GM21723 (cell line): ENCODE measurements around the gene TRAF1.

Source experiments
- ATAC-seq: cut with Tn5 transposase; IDR thresholded peaks from one replicate; pipeline ENCODE4 v1.9.1; 2021; ENCODE audit warnings: mild to moderate bottlenecking, moderate library complexity; ENCODE audit not compliant: unreplicated experiment

TRAF1 gene

GRCh38 chr9:120890320-120891244, 36.0 kb downstream of the TRAF1 start:
- ATAC-seq: no peak

GRCh38 chr9:120889606-120890271, 36.9 kb downstream of the TRAF1 start:
- no peak for ATAC-seq

DNA sequence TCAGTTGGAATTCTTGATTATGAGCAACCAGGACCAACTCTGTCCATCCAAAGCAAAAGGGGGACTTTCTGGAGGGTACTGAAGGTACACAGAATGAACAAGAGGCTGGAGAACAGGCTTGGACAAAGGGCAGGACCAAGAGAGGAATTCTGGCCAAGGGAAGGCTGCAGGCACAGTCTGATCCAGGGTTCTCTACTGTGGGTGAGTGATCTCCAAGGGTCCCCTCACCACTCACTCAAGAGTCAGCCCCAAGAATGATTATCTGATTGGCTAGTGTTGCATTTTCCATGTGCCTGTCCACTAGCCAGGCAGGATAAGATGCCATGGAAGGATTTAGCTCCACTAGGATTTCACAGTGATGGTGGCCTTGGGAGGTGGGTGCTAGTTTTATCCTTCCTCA, 38.0 kb downstream of the TRAF1 start:
- no peak for ATAC-seq

DNA sequence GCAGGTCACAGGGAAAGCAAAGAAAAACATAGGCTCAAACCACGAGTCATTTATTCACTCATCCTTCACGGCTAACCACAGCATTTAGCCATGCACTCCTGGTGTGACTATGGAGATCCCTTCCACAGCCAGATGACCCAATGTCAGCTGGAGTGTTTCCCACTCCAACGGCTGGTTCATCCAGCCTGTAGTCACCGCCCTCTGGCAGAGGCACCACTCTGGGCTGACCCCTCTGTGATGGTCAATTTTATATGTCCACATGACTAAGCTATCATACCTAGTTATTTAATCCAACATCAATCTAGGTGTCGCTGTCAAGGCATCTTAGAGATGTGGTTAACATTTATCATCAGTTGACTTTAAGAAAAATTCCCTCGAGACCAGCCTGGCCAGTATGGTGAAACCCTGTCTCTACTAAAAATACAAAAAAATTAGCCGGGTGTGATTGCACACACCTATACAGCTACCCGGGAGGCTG, 40.1 kb downstream of the TRAF1 start:
- no peak for ATAC-seq

DNA sequence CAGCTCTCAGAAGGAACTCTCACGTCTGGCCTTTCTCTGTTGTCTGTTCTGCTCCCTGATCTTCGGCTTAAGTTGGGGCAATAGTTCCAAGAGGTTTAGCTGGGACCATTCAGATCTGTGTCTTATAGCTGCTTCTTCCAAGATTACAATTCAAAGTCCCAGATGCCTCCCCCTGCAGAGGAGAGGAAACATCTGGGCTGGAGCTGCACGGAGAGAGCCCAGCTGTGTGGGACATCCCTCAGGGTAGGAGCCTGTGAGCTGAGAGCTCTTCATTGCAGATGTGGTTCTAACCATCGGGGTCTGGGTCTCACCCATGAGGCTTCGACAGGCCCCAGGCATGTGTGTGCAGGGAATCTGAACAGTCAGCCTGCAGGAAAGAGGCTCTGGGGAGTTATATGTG, 40.6 kb downstream of the TRAF1 start:
- ATAC-seq: no peak

DNA sequence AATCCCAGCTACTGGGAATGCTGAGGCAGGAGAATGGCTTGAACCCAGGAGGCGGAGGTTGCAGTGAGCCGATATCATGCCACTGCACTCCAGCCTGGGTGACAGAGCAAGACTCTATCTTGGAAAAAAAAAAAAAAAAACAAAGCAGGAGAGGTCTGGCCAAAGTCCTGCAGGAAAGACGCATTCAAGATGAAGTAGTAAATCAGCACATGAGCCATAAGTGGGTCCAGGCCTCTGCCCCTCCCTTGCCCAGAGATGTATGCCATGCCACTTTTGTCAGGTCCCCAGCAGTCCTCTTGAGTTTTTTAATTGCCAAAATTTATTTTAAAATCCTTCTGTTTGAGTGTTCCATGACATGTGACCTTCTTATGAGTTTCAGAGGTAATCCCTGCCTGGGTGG, 41.1 kb downstream of the TRAF1 start:
- ATAC-seq: no peak

- no peak for ATAC-seq
Measured at GRCh38 chr9:120883608-120883996, 43.0 kb downstream of the TRAF1 start.

DNA sequence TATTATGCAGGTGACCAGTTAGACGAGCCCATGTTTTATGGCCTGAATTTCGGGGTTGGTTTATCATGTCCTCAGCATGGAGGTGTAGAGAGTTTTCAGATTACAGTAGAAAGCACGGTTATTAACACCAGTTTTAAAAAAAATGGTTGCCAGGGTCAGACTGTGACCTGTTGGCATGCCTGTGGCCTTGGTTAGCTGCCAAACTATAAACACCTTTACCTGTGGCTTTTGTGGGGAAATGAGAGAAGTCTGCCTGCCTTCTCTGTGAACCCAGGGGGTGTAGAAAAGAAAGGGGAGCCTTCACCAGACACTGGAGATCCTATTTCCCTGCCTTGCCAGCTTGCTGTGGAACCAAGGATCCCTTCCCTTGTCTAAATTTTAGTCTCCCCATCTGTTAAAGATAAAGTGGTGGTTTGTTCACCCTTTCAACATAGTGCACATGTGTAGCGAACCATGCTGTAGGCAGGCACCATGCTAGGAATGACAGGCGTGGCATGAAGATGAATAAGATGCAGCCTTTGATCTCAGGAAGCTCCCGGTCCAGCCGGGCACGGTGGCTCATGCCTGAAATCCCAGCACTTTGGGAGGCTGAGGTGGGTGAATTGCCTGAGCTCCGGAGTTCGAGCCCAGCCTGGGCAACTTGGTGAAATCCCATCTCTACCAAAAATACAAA, 43.5 kb downstream of the TRAF1 start:
- ATAC-seq: no peak

- no peak for ATAC-seq
Measured at GRCh38 chr9:120879446-120879845, 47.1 kb downstream of the TRAF1 start.

GRCh38 chr9:120878188-120879130, 48.1 kb downstream of the TRAF1 start:
- ATAC-seq: no peak

DNA sequence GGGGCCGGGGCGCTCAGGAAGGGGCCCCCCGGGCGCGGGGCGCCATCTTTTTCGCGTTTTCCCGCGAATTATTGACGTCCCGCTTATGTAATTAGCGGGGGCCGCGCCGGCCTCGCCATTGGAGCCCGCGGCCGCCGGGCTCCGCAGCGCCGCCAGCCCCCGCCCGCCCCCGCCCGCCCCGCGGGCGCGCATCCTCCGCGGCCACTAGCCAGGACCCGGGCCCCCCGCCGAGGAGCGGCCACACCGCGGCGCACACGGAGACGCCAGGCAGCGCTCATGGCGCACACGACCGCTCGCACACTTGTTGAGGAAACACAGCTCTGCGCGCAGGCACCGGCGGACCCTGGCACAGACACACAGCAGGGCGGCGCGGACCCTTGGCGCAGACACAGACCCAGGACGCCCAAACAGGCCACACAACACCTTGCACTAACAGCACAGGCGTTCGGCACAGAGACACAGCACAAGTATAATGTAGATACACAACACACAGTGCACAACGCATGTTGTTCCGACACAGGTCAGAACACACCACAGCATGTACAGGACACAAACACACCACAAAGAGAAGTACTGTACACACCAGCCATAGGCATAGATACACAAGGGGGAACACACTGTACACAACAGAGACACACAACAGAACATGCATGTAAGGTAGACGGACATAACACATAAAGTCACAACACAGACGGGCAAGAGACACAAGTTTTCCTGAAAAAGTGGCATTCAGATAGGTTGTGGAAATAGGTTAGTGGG, 49.1 kb downstream of the TRAF1 start:
- peak; percentile 36 for ATAC-seq

GRCh38 chr9:120876842-120877240, 49.8 kb downstream of the TRAF1 start, which contains the start of gene PHF19:
Gene PHF19 (minus strand): TSS chr9:120877188. CDS start chr9:120874741, 2,447 bp downstream.
- peak; percentile 11 for ATAC-seq

- peak; percentile 59 for ATAC-seq
Measured at GRCh38 chr9:120875954-120876841, 50.4 kb downstream of the TRAF1 start.

GRCh38 chr9:120875643-120875953, 51.0 kb downstream of the TRAF1 start:
- ATAC-seq: no peak

GRCh38 chr9:120875195-120875565, 51.4 kb downstream of the TRAF1 start:
- ATAC-seq: no peak

DNA sequence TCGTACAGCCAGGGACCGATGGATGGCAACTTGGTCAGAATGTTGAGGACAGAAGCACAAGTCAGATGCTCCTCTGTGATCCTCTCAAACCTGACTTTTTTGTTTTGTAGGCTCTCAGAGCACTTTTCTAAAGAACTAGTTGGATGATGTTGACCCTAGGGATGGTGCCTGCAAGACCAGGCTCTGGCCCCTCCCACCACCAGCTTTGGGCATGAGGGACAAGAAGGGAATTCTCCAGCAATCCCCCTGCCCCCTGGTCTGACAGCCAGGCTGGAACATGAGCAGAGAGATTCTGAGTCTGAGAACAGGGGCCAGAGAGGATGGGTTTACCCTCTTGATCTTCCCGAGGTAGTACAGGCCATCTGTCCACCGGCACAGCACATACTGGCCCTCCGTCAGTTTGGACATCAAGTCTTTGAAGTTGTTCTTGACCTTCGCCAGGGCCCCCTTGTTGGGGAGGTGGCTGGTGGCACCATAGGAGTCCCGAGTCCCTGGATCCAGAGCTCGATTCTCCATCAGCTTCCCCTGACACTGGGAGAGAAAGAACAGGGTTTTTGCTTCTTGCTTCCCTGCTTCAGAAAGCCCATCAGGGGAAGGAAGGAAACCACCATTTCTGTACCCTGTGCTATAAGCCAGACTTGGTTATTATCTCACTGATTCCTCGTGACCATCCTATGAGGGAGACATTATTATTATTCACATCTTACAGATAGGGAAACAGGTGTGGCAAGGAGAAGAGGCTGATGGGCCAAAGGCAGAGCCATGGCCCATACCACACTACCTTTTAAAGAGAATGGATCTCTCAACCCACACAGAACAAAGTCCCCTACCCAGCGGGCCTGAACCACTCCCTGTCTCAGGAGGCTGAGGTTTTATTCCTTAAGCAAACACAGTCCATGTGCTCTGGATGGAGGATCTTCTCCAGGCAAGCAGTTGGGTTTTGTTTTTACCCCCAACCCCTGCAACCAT, 52.1 kb downstream of the TRAF1 start:
- ATAC-seq: no peak

DNA sequence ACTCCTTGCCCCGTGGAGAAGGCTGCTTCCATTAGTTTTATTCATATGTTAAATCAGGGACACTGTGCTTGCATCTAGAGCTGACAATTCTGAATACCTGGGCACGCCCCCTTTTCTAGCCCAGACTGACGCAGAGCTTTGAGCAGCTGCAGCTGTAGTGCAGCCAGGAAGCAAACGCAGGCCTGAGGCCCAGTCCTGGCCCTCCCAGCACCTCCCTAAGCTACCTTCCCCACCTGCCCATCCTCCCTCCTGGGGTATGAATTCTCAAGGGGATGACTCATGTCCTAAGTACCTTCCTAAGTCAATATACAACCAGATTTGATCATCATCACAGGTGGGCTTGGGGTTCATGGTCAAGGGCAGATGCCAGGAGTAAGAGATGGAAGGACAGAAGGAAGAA, 53.1 kb downstream of the TRAF1 start:
- ATAC-seq: no peak
